HG03520 (cell line): ENCODE measurements around the gene OTOS.

Experiments used
- ATAC-seq: cut with Tn5 transposase; IDR thresholded peaks from one replicate; pipeline ENCODE4 v1.9.1; 2021; ENCODE audit warnings: mild to moderate bottlenecking, moderate library complexity; ENCODE audit not compliant: unreplicated experiment

Gene OTOS

GRCh38 chr2:240137596-240138253 is 2.7 kb downstream of the OTOS start:
- ATAC-seq, result no peak

- ATAC-seq, result no peak
Measured at GRCh38 chr2:240136671-240137292, 3.7 kb downstream of the OTOS start.

DNA sequence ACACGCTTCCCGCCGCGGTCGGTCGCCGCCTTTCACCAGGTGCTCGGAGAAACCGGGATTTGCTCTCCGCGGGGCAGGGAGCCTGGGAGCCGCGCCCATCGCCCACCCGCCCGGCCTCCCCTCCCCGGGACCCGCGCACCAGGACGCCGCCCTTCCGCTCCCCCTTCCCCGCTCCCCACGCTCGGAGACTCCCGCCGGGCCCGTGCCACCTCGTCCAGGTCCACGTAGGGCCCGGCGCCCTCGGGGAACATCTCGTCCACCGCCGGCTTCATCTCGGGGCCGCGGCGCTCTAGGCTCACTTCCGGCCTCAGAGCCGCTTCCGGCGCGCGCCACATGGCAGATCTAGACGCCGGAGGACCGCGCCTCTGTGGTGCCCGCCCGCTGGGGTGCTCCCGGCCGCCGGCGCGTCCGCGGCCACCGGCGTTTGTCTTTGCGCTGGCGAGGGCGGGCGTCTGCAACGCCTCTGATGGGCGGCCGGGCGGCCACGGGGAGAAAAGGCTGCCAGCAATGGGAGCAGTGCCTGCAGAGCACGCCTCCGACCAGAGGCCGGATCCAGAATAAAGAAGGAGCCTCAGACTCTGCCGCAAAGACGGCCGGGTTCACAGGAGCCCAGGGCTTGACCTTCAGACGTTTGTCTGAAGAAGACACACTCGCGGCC is 4.3 kb downstream of the OTOS start, which contains the start of gene COPS9:
Gene COPS9, minus strand, starts transcription at position 293 of the 658 bp plus-strand sequence. Its CDS starts 21 bp downstream, at position 272.
- peak; percentile 89 for ATAC-seq

GRCh38 chr2:240135706-240136012 is 4.8 kb downstream of the OTOS start:
- peak; percentile 26 for ATAC-seq

GRCh38 chr2:240134956-240135520 is 5.4 kb downstream of the OTOS start:
- no peak for ATAC-seq

GRCh38 chr2:240134466-240134865 is 6.0 kb downstream of the OTOS start:
- no peak for ATAC-seq

GRCh38 chr2:240133401-240133800 is 7.1 kb downstream of the OTOS start:
- no peak for ATAC-seq

GRCh38 chr2:240132651-240132980 is 7.8 kb downstream of the OTOS start:
- ATAC-seq, result no peak

- ATAC-seq, result no peak
Measured at GRCh38 chr2:240131941-240132650, 8.4 kb downstream of the OTOS start.

DNA sequence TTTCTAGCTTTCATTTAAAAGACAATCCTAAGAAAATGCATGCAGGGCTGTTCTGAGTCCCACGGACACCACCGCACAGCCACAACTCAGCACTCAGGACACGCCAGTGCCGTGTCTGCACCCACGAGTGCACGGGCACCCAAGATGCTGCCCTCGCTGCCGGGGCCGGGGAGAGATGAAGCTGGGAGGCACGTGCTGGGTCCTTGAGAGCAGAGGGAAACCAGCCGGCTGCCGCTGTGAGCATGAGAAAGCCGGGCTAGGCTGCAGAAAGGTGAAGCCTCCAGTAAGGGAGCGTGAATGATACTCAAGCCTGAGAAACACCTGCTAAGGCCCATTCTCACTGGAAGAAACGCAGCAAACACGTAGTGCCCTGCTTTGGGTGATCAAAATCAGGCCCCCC is 9.2 kb downstream of the OTOS start:
- no peak for ATAC-seq

GRCh38 chr2:240130393-240131195 is 9.9 kb downstream of the OTOS start:
- no peak for ATAC-seq

DNA sequence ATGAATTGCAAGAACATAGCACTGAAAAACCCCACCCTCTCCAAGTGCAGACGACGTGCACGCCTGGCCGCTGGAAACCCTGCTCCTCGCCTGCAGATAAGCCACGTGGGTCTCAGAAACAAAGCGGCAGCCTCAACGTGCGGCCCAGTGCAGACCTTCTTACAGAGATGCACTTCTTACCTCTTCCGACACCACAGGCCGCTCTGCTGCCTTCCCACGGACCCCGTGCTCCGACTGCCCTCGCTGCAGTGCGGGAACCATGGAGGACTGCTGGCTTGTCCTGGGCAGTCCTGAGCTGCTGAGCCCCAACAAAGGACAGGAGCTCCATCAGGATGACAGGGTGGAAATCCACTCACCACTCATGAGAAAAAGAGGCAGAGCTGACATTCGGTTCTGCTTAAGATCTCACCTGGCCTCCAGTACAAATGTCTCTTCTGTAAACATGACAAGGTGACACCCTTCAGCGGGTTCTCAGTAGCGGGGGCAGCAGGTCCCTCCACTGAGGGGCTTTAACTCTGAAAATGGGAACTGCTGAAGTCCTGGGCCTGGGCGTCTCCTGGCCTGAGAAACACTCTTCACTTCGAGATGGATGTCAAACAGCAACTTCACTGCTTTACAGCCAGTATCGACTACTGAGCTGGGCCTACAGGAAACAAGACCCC is 10.6 kb downstream of the OTOS start:
- ATAC-seq, result no peak

GRCh38 chr2:240129311-240129710 is 11.1 kb downstream of the OTOS start:
- ATAC-seq, result no peak

- no peak for ATAC-seq
Measured at GRCh38 chr2:240128608-240129145, 11.8 kb downstream of the OTOS start.

- ATAC-seq, result no peak
Measured at GRCh38 chr2:240127911-240128607, 12.4 kb downstream of the OTOS start.

- no peak for ATAC-seq
Measured at GRCh38 chr2:240127191-240127750, 13.2 kb downstream of the OTOS start.

- ATAC-seq, result no peak
Measured at GRCh38 chr2:240126731-240127130, 13.7 kb downstream of the OTOS start.

- ATAC-seq, result no peak
Measured at GRCh38 chr2:240125742-240126141, 14.7 kb downstream of the OTOS start.

DNA sequence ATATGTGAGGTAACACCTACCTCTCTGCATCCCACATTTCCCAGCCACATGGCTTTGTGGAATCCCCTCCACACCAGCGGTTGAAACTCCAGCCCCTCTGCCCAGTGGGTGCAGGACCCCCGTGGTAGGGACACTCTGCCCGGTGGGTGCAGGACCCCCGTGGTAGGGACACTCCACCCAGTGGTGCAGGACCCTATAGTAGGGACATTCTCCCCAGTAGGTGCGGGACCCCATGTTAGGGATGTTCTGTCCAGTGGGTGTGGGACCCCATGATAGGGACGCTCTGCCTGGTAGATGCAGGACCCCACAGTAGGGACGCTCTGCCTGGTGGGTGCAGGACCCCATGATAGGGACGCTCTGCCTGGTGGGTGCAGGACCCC is 15.8 kb downstream of the OTOS start:
- ATAC-seq, result no peak
